Spinal cord (tissue), 10 donors: ENCODE results near the gene TSPAN15. TPM values are rescaled to one million over a fixed set of nuclear protein-coding genes. Genes with fewer than 3 reads are reported as not detected.

Source experiments
- DNase-seq, 6 donors: peaks; one replicate each; pipeline versions ENCODE4 v3.0.0 to v3.0.0-alpha.2; 2013 to 2015; ENCODE audit warnings: low spot score in 6 of 6, low read depth in 4 of 6
- H3K27ac ChIP-seq: one replicate; pipeline ENCODE4 v1.5.1; 2013; ENCODE audit warnings: low read depth, low read length, control low read depth
- H3K27me3 ChIP-seq: one replicate; pipeline ENCODE4 v1.6.1; 2013; ENCODE audit warnings: low read length; ENCODE audit not compliant: control insufficient read depth, insufficient read depth
- H3K36me3 ChIP-seq: one replicate; pipeline ENCODE4 v1.6.1; 2013; ENCODE audit warnings: low read length; ENCODE audit not compliant: control insufficient read depth, insufficient read depth
- H3K4me1 ChIP-seq: one replicate; pipeline ENCODE4 v1.6.1; 2013; ENCODE audit warnings: low read length; ENCODE audit not compliant: control insufficient read depth, insufficient read depth
- H3K4me3 ChIP-seq: one replicate; pipeline ENCODE4 v1.5.1; 2013; ENCODE audit warnings: low read depth, low read length, control low read depth
- H3K9me3 ChIP-seq: one replicate; pipeline ENCODE4 v1.6.1; 2013; ENCODE audit warnings: low read length; ENCODE audit not compliant: control insufficient read depth, insufficient read depth
- WGBS: methylation state at CpG from one replicate; pipeline ENCODE4 v1.1.5; 2013; ENCODE audit warnings: missing lambda C conversion rate; ENCODE audit not compliant: insufficient coverage; 5-methylcytosine and 5-hydroxymethylcytosine counted together
- polyA plus RNA-seq, 2 donors: library from polyadenylated mRNA; unstranded; fragments of 120-200 nt; gene quantifications; one replicate each; pipeline ENCODE4 v1.2.1, GENCODE V29; 2013; ENCODE audit not compliant: insufficient read length in 2 of 2
- total RNA-seq, 2 donors: library from RNA; depleted of rRNA in 1 of 2; stranded (reverse); fragments of 120-200 nt in 1 of 2; fragments of >200 nt in 1 of 2; gene quantifications; one replicate each; pipeline versions ENCODE4 v1.2.3 to v1.2.4, GENCODE V29; 2013 to 2014
- donor health status: healthy.

The TSPAN15 gene
- total and polyA plus RNA-seq, 4 donors = 23.0 to 42.7 (median 26.5) TPM

- peak overlapping the region; percentile 45 for H3K27ac ChIP-seq
- no CpG with 5 or more reads among the region's 4 CpGs for WGBS
- H3K4me1 ChIP-seq = peaks cover 61% of the 10 kb centered on the region
- H3K4me3 ChIP-seq = no peak overlapping the region
- H3K27me3 ChIP-seq = no peaks in the 10 kb centered on the region
- DNase-seq = no peak
- no peaks in the 10 kb centered on the region for H3K36me3 ChIP-seq
- no peaks in the 10 kb centered on the region for H3K9me3 ChIP-seq
These were observed 40.3 kb downstream of the TSPAN15 start for GRCh38 chr10:69491611-69492010.

GRCh38 chr10:69492091-69492745 is 41.0 kb downstream of the TSPAN15 start:
- H3K4me1 ChIP-seq = peaks cover 61% of the 10 kb centered on the region
- no peaks in the 10 kb centered on the region for H3K36me3 ChIP-seq
- WGBS = 46% methylated on average over 12 of the region's 13 CpGs
- no peak overlapping the region for H3K4me3 ChIP-seq
- no peaks in the 10 kb centered on the region for H3K27me3 ChIP-seq
- no peaks in the 10 kb centered on the region for H3K9me3 ChIP-seq
- H3K27ac ChIP-seq = peak overlapping the region; percentile 62
- DNase-seq = peak in 2 of 6 donors; percentile 13 to 60

GRCh38 chr10:69492746-69493462 is 41.6 kb downstream of the TSPAN15 start:
- H3K4me1 ChIP-seq = peaks cover 66% of the 10 kb centered on the region
- DNase-seq = no peak

GRCh38 chr10:69494626-69495558 is 43.6 kb downstream of the TSPAN15 start:
- Histone ChIP-seq H3K9me3 (no peaks in the 10 kb centered on the region), H3K4me3 (no peak overlapping the region), H3K36me3 (no peaks in the 10 kb centered on the region), H3K27ac (peak overlapping the region; percentile 62), H3K27me3 (no peaks in the 10 kb centered on the region), H3K4me1 (peaks cover 71% of the 10 kb centered on the region)
- peak in 2 of 6 donors; percentile 74 to 87 for DNase-seq
- WGBS = 27% methylated on average over 25 of the region's 30 CpGs

More at GRCh38 chr10:69492746-69493462, 41.6 kb downstream of the TSPAN15 start:
- Histone ChIP-seq H3K27ac (peak overlapping the region; percentile 62), H3K36me3 (no peaks in the 10 kb centered on the region), H3K27me3 (no peaks in the 10 kb centered on the region), H3K4me3 (no peak overlapping the region), H3K9me3 (no peaks in the 10 kb centered on the region)
- WGBS = 83% methylated on average over 10 of the region's 12 CpGs

- Histone ChIP-seq H3K4me1 (peaks cover 71% of the 10 kb centered on the region), H3K27ac (peak overlapping the region; percentile 62), H3K36me3 (no peaks in the 10 kb centered on the region), H3K9me3 (no peaks in the 10 kb centered on the region), H3K27me3 (no peaks in the 10 kb centered on the region), H3K4me3 (no peak overlapping the region)
- WGBS = 94% methylated on average over 3 of the region's 3 CpGs
- no peak for DNase-seq
These were observed 44.4 kb downstream of the TSPAN15 start for GRCh38 chr10:69495666-69496065.

- H3K4me1 ChIP-seq = peaks cover 64% of the 10 kb centered on the region
- peak in 1 of 6 donors; percentile 15 for DNase-seq
- H3K4me3 ChIP-seq = no peak overlapping the region
- no peaks in the 10 kb centered on the region for H3K27me3 ChIP-seq
- H3K27ac ChIP-seq = no peak overlapping the region
- no peaks in the 10 kb centered on the region for H3K36me3 ChIP-seq
- 79% methylated on average over 5 of the region's 6 CpGs for WGBS
- no peaks in the 10 kb centered on the region for H3K9me3 ChIP-seq
These were observed 45.3 kb downstream of the TSPAN15 start for GRCh38 chr10:69496352-69497230.

GRCh38 chr10:69497231-69497561 is 45.9 kb downstream of the TSPAN15 start:
- WGBS = 61% methylated on average over 5 of the region's 5 CpGs
- H3K27me3 ChIP-seq = no peaks in the 10 kb centered on the region
- peaks cover 58% of the 10 kb centered on the region for H3K4me1 ChIP-seq
- no peaks in the 10 kb centered on the region for H3K36me3 ChIP-seq
- no peak overlapping the region for H3K27ac ChIP-seq
- H3K4me3 ChIP-seq = no peak overlapping the region
- no peaks in the 10 kb centered on the region for H3K9me3 ChIP-seq
- peak in 1 of 6 donors; percentile 17 for DNase-seq

GRCh38 chr10:69497611-69498390 is 46.5 kb downstream of the TSPAN15 start:
- no peaks in the 10 kb centered on the region for H3K36me3 ChIP-seq
- peaks cover 52% of the 10 kb centered on the region for H3K4me1 ChIP-seq

More at GRCh38 chr10:69497611-69498390, 46.5 kb downstream of the TSPAN15 start:
- Histone ChIP-seq H3K27ac (no peak overlapping the region), H3K27me3 (no peaks in the 10 kb centered on the region), H3K4me3 (no peak overlapping the region), H3K9me3 (no peaks in the 10 kb centered on the region)
- no peak for DNase-seq
- WGBS = 78% methylated on average over 11 of the region's 11 CpGs
